Measurements from ENCODE around the gene ST8SIA5. TPM values are rescaled to one million over a fixed set of nuclear protein-coding genes. Genes with fewer than 3 reads are reported as not detected.

The ST8SIA5 gene
- total and polyA plus RNA-seq, 10 of the 15 experiments (the other 5 are each of a cell fraction or from before 2014, with no cell fraction given), result 0.02 to 0.32 (median 0.12) TPM; not detected in 1

GRCh38 chr18:46625069-46625468 is 131.8 kb downstream of the ST8SIA5 start:
- Histone ChIP-seq H3K9ac (ENCODE audit: control insufficient read depth, insufficient read depth, low read length) (no peak overlapping the region), H3K4me2 (ENCODE audit: control insufficient read depth, insufficient read depth) (no peak overlapping the region), H3K4me3 (no peak overlapping the region), H4K20me1 (ENCODE audit: control insufficient read depth, insufficient read depth) (no peaks in the 10 kb centered on the region), H3K27me3 (replicated peaks in 1 of 2; ENCODE audit: control insufficient read depth in 2 of 2, insufficient read depth in 2 of 2, low read length in 1 of 2) (peaks cover 0 to 2% of the 10 kb centered on the region in 2 experiments; a peak in 1 of 4 replicates), H3K9me3 (replicated peaks; ENCODE audit: control insufficient read depth, insufficient read depth, low read length) (no peaks in the 10 kb centered on the region; the same call in 2 of the 3 replicates), H3K36me3 (ENCODE audit: control insufficient read depth in 2 of 2, insufficient read depth in 2 of 2, low read length in 1 of 2) (no peaks in the 10 kb centered on the region), H3K79me2 (ENCODE audit: control insufficient read depth, insufficient read depth, low read length) (no peaks in the 10 kb centered on the region), H3K27ac (ENCODE audit: control insufficient read depth, insufficient read depth) (no peak overlapping the region), H2AFZ (ENCODE audit: control insufficient read depth, low read depth, low read length) (no peak overlapping the region), H3K4me1 (ENCODE audit: control insufficient read depth, insufficient read depth, low read length) (no peaks in the 10 kb centered on the region)
- ATAC-seq (no peak), DNase-seq (ENCODE audit: low read depth, low spot score) (no peak), FAIRE-seq (no peak)
- no peak for TF ChIP-seq SP1 (IDR thresholded peaks at IDR 0.05; ENCODE audit: low read depth, low read length)
- no peak for TF ChIP-seq SPI1 (IDR thresholded peaks at IDR 0.05; ENCODE audit: borderline replicate concordance, insufficient read depth, low read depth, low read length)
- TF ChIP-seq, protein P1, sequence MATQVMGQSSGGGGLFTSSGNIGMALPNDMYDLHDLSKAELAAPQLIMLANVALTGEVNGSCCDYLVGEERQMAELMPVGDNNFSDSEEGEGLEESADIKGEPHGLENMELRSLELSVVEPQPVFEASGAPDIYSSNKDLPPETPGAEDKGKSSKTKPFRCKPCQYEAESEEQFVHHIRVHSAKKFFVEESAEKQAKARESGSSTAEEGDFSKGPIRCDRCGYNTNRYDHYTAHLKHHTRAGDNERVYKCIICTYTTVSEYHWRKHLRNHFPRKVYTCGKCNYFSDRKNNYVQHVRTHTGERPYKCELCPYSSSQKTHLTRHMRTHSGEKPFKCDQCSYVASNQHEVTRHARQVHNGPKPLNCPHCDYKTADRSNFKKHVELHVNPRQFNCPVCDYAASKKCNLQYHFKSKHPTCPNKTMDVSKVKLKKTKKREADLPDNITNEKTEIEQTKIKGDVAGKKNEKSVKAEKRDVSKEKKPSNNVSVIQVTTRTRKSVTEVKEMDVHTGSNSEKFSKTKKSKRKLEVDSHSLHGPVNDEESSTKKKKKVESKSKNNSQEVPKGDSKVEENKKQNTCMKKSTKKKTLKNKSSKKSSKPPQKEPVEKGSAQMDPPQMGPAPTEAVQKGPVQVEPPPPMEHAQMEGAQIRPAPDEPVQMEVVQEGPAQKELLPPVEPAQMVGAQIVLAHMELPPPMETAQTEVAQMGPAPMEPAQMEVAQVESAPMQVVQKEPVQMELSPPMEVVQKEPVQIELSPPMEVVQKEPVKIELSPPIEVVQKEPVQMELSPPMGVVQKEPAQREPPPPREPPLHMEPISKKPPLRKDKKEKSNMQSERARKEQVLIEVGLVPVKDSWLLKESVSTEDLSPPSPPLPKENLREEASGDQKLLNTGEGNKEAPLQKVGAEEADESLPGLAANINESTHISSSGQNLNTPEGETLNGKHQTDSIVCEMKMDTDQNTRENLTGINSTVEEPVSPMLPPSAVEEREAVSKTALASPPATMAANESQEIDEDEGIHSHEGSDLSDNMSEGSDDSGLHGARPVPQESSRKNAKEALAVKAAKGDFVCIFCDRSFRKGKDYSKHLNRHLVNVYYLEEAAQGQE (IDR thresholded peaks at IDR 0.05; ENCODE audit: low read depth, low read length), result no peak
- TF ChIP-seq MEF2A (IDR thresholded peaks at IDR 0.05; ENCODE audit: insufficient read depth, low read depth, low read length), result no peak
- TF ChIP-seq BRCA1 (IDR thresholded peaks at IDR 0.05; ENCODE audit: low read depth, low read length), result no peak
- TF ChIP-seq MAX (IDR thresholded peaks at IDR 0.05; ENCODE audit: low read depth, low read length), result no peak
- TF ChIP-seq ATF7 (IDR thresholded peaks at IDR 0.05; ENCODE audit: low read depth), result no peak
- TF ChIP-seq NFXL1 (IDR thresholded peaks at IDR 0.05; ENCODE audit: borderline replicate concordance), result no peak
- intact Hi-C loops (cut with micrococcal nuclease; ENCODE audit: unreplicated experiment), result no loop called here
- POLR2A ChIA-PET, result no interaction called here
- CTCF ChIA-PET, result interaction anchor here (0.7 to 1.2 kb wide), 4 partner anchors 33 to 476 kb away, joined by 3 to 5 read pairs (median 4); no protein-coding TSS in a partner anchor
- SMC1A ChIA-PET (ENCODE audit: uncharacterized antibody, unreplicated experiment), result interaction anchor here (0.6 kb wide), 2 partner anchors 336 to 1053 kb away, joined by 3 read pairs; no protein-coding TSS in a partner anchor
- RAD21 ChIA-PET (ENCODE audit: unreplicated experiment), result no interaction called here
- WGBS (ENCODE audit: insufficient coverage, insufficient replicate concordance, low lambda C conversion rate, missing lambda C conversion rate), result 60% methylated on average over 5 of the region's 5 CpGs
- in situ Hi-C loops (cut with MboI), result no loop called here
- BruUV-seq (replicated peaks), result no TSS peak
